Left renal pelvis (tissue), 4 donors: ENCODE results near the gene CELA2B. TPM values are rescaled to one million over a fixed set of nuclear protein-coding genes. Genes with fewer than 3 reads are reported as not detected.
"Not testable (repeated sequence)": the region's sequence is repeated elsewhere in the genome, so short reads cannot be mapped to it uniquely, and the experiment has no call there.

Experiments used
- DNase-seq, 4 donors: peaks; one replicate each; pipeline ENCODE4 v3.0.0-alpha.2; 2013; ENCODE audit warnings: low read depth in 4 of 4, low spot score in 3 of 4
- polyA plus RNA-seq, 4 donors: library from polyadenylated mRNA; unstranded; fragments of 120-200 nt; gene quantifications; one replicate each; pipeline ENCODE4 v1.2.1, GENCODE V29; 2013; ENCODE audit not compliant: insufficient read length in 4 of 4

Gene CELA2B
- polyA plus RNA-seq, 4 donors = 0.41 to 1.0 (median 0.79) TPM; not detected in 1

- no peak for DNase-seq
These were observed 16.7 kb downstream of the CELA2B start for GRCh38 chr1:15492596-15492995.

GRCh38 chr1:15493869-15494390 is 18.0 kb downstream of the CELA2B start:
- DNase-seq = no peak

- no peak for DNase-seq
These were observed 24.6 kb downstream of the CELA2B start for GRCh38 chr1:15500184-15501178.

GRCh38 chr1:15501208-15502032 is 25.5 kb downstream of the CELA2B start:
- no peak for DNase-seq

GRCh38 chr1:15504436-15504835 is 28.5 kb downstream of the CELA2B start:
- no peak for DNase-seq

GRCh38 chr1:15506831-15507230 is 30.9 kb downstream of the CELA2B start:
- no peak for DNase-seq

- no peak for DNase-seq
These were observed 31.4 kb downstream of the CELA2B start for GRCh38 chr1:15507278-15507677.

GRCh38 chr1:15508700-15509487 is 33.0 kb downstream of the CELA2B start:
- DNase-seq = no peak

GRCh38 chr1:15509586-15509985 is 33.7 kb downstream of the CELA2B start:
- DNase-seq = no peak

- no peak for DNase-seq
These were observed 34.9 kb downstream of the CELA2B start for GRCh38 chr1:15510611-15511405.

GRCh38 chr1:15513192-15513591 is 37.3 kb downstream of the CELA2B start:
- no peak for DNase-seq

GRCh38 chr1:15513919-15514318 is 38.0 kb downstream of the CELA2B start:
- no peak for DNase-seq

GRCh38 chr1:15514557-15514956 is 38.7 kb downstream of the CELA2B start:
- DNase-seq = not testable (repeated sequence)

GRCh38 chr1:15515022-15515663 is 39.2 kb downstream of the CELA2B start:
- no peak for DNase-seq

GRCh38 chr1:15519625-15520024 is 43.7 kb downstream of the CELA2B start:
- DNase-seq = no peak

GRCh38 chr1:15521206-15521906 is 45.5 kb downstream of the CELA2B start:
- not testable (repeated sequence) for DNase-seq

GRCh38 chr1:15522551-15522950 is 46.6 kb downstream of the CELA2B start:
- DNase-seq = no peak
